Measurements from ENCODE around the gene GRM1.

DNA sequence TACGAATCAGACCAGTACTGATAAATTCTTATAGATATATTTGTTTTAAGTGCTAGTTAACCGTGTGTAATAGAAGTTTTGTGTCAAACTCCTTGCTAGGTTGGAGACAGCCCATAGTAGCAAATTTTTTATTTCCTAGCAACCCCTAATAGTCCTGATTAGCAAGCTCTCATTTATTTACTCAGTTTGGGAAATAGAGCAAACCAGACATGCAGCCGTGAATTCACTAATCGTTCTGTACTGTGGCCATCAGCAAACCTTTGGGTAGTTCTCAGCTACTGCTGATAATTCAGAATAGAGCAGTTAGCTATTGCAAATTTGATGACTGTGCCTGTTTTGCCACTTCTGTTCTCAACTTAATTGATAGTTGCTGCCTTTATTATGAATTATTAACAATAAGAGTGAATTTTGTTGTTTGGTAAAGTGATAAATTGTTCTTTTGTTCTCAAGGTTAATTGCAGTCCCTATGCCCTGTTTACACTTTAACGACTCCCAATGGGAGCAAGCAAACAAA lies 215.8 kb downstream of the GRM1 start:
- TF ChIP-seq CTBP1 (IDR thresholded peaks at IDR 0.05; ENCODE audit: borderline replicate concordance) (no peak), BHLHE40 (IDR thresholded peaks at IDR 0.05; ENCODE audit: borderline replicate concordance) (no peak), NFRKB (IDR thresholded peaks at IDR 0.05) (no peak), HDGF (IDR thresholded peaks at IDR 0.05; ENCODE audit: borderline replicate concordance) (no peak), FOXA1 (IDR thresholded peaks at IDR 0.05) (no peak), SP1 (IDR thresholded peaks at IDR 0.05) (no peak), SUZ12 (IDR thresholded peaks at IDR 0.05) (no peak), ELF4 (IDR thresholded peaks at IDR 0.05) (no peak)
